CD4-positive, alpha-beta T cell treated with Interleukin-6 at 100 ng/mL for 8 hours (primary cell): Measurements from ENCODE around the gene SYT8.

Source experiments
- DNase-seq: peaks from one replicate; pipeline ENCODE4 v3.0.0-alpha.2; 2020; ENCODE audit warnings: mixed read lengths, low spot score

Gene SYT8

DNA sequence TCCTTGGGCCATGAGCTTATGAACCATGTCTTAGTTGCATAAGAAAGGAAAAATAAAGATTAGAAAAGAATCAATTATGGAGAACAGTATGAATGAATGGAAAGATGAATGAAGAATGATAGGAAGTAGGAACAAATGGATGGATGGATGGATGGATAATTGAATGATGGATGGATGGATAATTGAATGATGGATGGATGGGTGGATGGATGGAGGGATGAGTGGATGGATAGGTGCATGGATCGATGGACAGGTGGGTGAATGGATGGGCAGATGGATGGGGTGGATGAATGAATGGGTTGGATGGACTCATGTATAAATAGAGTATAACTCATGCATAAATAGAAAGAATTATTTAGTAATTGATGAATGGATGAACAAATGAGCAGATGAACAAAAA, 25.3 kb downstream of the SYT8 start:
- DNase-seq: no peak

DNA sequence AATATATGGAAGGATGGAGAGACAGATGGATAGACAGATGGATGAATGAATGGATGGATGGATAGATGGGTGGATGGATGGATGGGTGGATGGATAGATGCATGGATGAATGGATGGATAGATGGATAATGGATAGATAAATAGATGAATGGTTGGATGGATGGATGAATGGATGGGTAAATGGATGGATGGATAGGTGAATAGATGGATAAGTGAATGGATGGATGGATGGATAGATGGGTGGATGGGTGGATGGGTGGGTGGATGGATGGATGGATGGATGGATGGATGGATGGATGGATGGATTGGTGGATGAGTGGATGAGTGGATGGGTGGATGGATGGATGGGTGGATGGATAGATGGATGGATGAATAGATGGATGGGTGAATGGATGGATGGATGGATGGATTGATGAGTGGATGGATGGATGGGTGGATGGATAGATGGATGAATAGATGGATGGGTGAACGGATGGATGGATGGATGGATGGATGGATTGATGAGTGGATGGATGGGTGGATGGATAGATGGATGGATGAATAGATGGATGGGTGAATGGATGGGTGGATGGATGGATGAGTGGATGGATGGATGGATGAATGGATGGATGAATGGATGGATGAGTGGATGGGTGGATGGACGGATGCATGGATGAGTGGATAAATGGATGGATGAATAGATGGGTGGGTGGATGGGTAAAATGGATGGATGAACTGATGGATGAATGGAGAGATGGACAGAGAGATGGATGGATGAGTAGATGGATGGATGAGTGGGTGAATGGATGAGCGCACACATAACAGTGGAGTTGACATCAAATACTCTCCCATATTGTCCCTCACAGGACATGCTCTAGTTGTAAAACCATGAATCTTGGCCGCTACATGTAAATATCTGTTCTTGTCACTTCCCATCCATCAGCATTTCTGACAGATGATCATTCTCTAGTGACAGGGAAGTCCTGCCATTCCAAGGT, 26.9 kb downstream of the SYT8 start:
- DNase-seq: no peak

DNA sequence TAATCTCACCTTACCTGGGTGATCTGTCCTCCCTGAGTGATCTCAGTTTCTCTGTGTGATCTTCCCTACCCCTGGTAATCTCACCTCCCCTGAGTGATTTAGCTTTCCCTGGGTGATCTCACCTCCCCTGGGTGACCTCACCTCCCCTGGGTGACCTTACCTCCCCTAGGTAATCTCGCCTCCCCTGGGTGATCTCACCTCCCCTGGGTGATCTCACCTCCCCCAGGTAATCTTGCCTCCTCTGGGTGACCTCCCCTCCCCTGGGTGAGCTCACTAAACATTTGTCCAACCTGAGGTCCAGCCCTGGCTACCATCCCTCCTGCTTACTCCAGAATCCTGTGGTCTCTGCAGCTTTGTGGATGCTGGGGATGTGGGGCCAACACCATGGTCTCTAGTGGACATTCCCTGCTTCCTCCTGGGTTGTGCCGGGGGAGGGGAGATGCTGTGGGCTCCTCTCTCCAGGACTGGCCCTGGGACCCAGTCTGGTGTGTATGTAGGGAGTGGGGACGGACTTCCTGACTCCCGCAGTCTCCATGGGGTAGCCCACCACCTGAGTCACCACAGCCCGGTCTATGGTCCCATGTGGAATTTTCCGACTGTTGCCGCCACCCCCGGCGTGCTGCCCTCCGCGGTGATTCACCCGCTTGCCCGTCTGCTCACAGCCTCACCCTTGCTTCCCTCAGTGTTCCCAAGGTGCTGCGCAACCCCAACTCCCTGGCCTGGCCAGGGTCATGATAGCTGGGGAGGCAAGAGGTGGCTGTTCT, 28.0 kb downstream of the SYT8 start:
- DNase-seq: no peak

DNA sequence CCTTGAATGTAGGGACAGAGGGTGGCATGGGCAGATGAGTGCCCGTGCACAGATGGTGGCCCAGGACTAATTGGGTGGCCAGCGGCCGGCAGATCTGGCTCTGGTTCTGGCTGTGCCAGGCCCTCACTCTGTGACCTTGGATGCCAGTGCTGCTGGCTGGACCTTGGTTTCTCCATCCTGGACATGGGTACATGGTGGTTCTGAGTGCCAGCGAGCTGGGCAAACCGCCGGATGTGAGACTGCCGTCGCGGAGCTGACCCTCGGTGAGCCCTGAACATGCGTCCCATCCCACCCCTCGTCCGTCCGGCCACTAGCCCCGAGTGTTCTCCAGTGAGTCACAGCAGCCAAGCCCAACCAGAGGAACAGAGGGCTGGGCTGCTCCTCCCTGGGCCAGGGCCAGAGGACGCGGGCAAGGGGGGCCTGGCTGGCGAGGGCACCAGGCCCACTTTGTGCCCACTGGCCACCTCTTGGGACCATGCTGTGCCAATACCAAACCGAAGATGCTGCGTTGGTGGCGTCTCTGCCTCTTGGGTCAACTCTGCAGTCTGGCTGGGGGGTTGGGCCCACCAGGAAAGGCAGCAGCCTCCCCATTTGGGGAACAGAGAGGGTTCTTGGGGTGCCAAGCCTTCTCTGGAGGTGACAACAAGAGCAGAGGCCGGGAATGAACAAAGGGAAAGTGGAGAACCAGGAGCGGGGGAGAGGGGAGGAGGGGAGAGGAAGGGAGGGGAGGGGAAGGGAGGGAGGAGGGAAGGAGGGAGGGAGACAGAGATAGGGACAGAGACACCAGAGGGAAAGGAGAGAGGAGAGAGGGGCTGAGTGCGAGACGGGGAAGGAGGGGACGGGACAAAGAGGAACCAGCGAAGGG, 28.8 kb downstream of the SYT8 start:
- no peak for DNase-seq

DNA sequence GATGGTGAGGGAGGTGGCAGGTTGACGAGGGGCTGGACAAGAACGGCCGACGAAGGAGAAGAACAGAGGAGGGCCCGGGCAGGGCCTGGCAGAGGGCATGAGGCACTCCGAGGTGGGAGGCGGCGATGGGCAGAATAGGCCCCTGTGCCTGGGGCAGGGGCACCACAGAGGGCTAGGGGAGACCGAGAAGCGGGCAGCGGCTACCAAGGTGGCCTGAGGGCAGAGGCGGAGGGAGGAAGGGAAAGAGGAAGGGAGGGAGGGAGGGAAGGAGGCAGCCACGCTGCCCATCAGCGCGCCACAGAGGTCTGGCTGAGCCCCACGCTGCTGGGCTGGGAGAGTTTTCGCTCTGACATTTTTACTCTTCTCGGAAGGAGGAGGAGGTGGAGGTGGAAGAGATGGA, 29.4 kb downstream of the SYT8 start:
- no peak for DNase-seq

DNA sequence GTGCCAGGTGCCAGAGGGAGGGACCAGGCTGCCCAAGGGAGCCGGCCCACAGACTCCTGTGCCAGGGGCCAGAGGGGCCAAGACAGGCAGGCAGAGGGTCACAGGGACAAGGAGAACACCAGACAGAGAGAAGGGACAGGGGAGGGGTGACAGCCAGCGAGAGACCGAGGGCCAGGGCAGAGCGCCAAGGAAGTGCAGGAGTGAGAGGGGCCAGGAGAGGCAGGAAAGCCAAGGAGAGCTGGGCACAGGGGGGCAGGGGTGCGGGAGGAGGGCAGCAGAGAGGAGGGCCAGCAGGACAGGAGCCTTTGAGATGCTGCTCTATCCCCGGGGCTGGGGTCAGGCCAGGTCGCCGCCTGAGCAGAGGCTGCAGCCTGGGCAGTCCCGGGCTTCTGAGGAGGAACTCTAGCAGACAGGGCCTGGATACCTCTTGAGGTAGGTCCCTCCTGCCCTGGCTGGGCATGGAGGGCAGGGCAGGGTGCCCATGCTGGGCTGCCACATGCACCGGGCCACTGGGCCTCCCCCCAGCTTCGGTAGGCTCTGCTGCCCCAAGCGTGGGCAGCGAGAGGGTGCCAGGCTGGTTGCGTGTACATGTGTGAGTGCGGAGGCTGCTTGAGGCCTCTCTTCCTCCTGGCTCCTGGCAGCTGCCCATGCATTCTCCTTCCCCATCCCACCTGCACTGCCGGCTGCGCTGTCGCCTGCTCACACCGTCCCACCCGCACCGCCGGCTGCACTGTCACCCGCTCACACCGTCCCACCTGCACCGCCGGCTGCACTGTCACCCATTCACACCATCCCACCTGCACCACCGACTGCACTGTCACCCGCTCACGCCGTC, 30.3 kb downstream of the SYT8 start:
- no peak for DNase-seq

DNA sequence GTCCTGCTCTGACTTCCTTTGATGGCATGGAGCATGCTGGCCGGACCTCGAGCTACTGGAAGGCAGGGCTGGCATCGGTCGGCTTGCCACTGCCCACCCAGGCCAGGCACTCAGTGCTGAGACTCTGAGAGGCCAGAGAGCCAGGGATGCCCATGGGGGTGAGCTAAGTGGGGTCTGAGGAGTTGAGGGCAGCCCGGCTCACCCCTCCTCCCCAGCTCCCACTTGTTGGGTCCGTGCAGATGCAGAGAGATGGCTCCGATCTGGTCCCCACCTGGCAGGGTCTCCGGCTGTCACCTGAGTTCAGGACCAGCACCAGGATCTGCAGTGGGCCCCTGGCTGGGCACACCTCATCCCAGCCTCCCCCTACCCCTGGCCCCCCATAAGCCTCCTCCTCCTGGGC, 31.4 kb downstream of the SYT8 start:
- no peak for DNase-seq

DNA sequence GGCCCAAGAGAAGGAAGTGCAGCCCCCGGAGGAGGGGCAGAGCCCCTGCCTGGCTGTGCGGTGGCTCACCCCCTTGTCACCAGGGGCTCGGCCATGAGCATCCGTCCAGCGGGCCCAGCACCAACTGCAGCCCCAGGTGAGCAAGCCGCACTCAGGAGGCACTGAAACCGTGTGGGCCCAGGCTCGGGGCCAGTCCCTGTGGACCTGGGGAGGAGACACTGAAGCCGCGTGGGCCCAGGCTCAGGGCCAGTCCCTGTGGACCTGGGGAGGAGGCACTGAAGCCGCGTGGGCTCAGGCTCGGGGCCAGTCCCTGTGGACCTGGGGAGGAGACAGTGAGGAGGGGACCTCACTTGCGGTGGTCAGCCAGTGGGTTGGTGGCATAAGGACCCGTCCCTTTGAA, 32.0 kb downstream of the SYT8 start:
- DNase-seq: no peak

DNA sequence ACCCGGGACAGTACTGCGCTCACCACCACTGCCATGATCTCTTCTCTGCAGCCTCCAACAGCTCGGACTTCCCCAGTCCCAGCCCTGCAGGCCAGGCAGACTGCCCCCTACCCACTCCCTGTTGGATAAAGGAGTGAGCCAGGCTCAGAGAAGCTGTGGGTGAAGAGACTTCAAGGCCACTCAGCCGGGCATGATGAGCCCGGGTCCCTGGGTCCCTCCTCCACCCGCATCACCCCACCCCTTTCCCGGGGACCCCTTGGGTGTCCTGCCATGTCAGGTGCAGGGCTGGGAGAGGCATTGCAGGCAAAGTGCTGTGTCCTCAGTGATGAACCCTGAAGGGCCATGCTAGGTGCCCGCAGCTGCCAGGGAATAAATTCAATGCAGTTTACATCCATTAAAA, 32.6 kb downstream of the SYT8 start:
- no peak for DNase-seq

DNA sequence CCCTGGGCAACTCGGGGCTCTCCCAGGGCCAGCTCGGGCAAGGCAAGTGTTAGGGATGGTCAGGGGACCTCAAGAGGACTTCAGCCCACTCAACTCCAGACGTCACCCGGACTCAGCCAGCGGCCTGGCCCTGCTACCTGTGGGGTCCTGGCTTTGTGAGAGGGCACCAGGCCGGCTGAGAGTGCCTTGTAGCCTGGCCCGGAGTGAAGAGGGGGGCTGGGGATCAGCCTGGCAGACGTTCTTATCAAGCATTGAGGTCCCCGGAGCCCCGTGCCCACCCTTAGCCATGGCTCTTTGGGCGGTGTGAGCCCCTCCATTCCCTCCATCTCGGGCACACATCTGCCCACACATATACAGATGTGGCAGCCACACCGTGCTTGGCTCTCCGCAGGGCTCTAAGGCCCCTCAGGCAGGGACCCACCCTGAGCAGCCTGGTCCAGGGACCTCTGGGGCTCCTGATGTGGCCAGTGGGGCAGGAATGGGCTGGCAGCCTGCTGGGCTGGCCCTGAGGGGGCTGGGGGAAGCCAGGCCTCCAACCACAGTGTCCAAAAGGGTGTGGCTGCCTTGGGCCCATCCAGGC, 33.4 kb downstream of the SYT8 start:
- no peak for DNase-seq

DNA sequence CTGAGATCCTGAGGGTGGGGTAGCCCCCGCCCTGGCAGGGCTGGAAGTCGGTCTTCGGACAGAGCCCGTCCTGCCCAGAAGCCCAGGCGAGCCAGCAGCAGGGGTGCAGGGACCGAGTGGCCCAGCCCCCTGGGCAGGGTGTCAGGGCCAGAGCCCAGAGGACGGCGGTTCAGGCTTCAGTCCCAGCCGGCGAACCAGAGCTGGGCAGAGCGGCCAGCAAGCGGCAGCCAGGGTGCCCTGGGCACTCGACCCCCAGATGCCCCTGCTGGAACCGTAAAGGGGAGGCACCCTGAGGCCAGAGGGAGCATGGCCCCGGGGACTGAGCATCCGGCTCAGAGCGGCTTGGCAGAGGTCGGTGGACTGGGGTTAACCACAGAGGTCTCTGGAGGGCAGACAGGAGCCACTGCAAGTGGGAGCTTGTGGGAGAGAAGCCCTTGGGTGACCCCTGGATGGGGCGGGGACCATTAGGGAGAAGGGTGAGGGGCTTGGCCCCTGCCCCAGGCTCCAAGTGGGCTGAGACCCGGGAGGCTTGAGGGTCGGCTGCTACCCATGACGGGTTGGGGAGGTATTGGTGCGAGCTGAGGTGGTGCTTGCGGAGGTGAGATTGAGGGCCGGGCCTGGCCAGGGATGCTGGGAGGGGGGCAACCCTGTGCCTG, 34.0 kb downstream of the SYT8 start:
- DNase-seq: no peak

DNA sequence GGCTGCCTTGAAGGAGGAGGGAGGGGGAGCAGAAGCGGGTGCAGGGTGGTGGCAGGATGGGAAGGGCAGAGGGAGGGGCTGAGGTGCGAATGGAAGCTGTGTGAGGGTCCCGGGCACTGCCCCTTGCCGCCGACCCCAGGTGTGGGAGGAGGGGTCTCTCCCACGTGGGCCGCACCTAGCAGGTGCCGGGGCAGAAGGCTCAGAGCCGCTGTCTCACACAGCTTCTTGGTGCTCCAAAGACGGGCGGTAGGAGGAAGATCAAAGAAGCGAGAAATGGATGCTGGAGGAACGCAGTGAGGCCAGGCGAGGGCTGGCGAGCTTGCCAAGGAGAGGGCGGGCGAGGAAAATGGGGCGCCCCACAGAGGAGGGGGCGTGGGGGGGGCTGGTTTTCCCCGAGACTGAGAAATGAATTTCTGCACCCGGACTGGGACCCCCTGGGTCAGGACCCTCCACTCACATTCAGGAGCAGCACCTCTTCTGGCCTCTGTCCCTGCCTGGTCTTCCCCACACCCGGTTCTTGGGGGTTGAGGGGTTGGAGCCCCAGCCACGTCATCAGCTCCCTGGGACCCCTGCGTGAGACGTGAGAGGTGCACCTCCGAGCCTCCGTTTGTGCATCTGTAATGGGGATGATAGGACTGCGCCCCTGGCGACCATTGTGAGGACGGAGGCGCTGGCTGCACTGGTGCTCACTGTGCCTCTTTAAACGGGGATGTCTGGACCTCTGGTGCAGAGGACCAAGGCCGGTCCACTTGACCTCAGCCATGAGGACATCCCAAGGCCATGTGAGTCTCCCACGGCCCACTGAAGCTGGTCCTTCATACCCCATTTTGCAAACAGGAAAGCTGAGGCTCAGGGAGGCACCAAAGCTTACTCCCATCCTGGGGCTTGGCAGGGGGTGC, 34.9 kb downstream of the SYT8 start:
- no peak for DNase-seq

DNA sequence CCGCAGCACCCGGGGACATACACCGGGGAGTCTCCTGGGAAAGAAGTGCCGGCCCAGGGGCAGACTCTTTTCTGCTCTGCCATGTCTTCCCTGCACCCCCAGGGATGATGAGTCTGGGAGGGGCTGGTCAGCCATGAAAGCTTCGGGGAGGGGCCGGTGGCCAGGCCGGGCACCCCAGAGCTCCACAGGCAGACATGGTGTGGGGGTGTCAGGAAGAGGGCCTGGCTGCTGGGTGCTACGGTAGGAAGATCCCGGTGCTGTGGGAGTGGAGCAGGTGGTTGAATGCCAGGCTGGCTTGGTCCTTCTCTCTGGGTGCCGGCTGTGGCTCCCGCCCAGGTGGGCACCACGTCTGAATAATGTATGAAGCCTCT, 35.5 kb downstream of the SYT8 start:
- no peak for DNase-seq

DNA sequence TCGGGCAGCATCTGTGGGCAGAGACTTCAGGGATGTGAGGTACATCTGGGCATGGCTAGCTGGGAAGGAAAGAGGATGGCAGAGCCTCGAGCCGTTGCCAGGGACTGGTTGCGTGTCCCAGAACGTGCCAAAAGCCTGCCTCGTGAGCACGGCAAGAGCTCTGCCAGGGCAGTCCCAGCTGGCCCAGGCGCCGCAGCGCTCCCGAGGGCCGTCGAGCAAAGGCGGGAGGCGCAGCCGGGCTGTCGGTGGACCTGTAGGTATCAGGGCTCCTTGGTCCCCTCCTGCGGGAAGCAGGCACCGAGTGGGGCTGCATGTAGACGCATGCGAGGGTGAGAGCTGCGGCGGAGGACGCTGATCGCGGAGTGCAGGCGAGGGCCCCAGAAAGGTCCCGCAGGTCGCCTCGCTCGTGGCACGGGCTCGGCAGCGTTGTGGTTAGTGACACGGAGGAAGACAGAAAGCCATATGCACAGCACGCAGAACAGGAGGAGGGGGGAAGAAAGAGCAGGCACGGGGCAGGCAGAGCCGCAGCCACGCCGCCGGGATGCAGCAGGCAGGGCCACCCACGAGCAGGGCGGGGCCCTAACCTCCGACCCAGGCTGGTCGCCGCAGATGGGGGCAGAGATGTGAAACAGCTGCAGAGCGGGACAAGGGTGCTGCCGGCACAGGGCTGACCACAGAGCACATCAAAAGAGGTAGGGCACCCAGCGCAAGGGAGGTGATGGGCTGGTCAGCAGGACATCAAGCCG, 36.1 kb downstream of the SYT8 start:
- peak; percentile 54 for DNase-seq

DNA sequence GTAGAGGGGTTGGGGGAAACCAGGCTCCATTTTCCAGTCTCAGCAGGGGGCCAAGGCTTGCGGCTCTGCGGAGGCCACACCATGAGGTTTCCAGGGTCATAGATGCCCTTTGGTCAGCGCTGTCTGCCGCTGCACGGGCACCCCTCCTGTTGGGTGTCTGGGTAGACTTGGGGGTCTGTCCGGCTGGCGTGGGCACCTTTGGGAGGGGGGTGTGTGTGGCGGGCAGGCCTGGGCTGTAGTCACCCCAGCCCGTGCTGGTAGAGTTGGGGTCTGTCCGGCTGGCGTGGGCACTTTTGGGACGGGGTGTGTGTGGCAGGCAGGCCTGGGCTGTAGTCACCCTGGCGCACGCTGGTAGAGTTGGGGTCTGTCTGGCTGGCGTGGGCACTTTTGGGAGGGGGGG, 36.7 kb downstream of the SYT8 start:
- no peak for DNase-seq

DNA sequence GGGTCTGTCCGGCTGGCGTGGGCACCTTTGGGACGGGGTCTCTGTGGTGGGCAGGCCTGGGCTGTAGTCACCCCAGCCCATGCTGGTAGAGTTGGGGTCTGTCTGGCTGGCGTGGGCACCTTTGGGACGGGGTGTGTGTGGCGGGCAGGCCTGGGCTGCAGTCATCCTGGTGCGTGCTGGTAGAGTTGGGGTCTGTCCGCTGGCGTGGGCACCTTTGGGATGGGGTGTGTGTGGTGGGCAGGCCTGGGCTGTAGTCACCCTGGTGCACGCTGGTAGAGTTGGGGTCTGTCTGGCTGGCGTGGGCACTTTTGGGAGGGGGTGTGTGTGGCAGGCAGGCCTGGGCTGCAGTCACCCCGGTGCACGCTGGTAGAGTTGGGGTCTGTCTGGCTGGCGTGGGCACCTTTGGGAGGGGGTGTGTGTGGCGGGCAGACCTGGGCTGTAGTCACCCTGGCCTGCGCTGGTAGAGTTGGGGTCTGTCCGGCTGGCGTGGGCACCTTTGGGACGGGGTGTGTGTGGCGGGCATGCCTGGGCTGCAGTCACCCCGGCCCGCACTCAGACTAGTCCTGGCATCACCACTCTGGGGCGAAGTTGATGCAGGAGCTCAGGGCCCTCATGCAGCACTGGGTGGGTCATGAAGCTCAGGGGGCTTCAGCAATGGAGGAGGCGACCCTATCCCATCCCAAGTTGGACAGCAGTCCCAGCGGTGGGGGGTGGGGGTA, 37.6 kb downstream of the SYT8 start:
- no peak for DNase-seq

DNA sequence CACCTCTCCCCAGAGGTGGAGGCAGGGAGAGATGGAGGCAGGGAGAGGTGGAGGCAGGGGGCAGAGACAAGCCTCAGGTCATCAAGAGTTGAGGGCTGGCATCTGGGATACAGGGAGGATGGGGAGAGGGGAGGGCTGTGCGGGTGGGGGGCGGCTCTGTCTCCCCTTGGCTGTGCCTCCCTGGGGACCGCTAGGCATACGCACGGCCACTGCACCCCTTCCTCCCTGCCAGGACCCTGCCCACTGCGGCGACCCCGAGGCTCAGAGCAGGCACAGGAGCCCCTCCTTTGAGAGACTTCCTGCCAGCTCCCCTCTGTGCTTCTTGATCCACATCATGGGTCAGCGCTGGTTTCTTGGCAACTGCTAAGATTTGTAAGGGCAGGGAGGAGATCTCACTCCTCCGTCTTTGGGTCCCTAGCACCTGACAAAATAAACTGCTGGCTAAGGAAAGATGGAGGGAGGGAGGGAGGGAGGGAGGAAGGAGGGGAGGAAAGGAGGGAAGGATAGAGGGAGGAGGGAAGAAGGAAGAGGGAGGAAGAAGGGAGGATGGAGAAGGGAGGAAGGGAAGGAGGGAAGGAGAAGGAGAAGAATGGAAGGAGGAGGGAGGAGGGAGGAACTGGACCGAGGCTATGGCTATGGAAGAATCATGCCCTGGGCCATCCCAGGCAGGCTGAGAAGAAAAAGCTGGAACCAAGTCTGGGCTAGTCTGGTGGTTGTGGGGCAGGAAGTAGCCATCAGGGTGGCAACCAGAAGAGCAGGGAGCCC, 38.4 kb downstream of the SYT8 start:
- no peak for DNase-seq
